ENCODE data around the gene LRG1. TPM values are rescaled to one million over a fixed set of nuclear protein-coding genes. Genes with fewer than 3 reads are reported as not detected.

The LRG1 gene
- polyA plus RNA-seq, 1 donor from 2014 or later = not detected

- no peak overlapping the region for H2AFZ ChIP-seq (ENCODE audit: low read depth, low read length)
- no peaks in the 10 kb centered on the region for H3K79me2 ChIP-seq (replicated peaks; ENCODE audit: insufficient read depth, low read length)
- no peak overlapping the region for H3K4me3 ChIP-seq (ENCODE audit: low read length)
- H3K27ac ChIP-seq (ENCODE audit: low read length) = no peak overlapping the region
- H3K27me3 ChIP-seq (ENCODE audit: insufficient read depth, low read depth, low read length) = no peaks in the 10 kb centered on the region
- H3K9ac ChIP-seq (ENCODE audit: low read length) = no peak overlapping the region
- no peaks in the 10 kb centered on the region for H3K9me2 ChIP-seq (ENCODE audit: insufficient read depth, low read length)
- no peak overlapping the region for H3K4me2 ChIP-seq (ENCODE audit: low read length)
- H4K20me1 ChIP-seq (ENCODE audit: insufficient read depth) = no peaks in the 10 kb centered on the region
- peaks cover 26% of the 10 kb centered on the region for H3K36me3 ChIP-seq (ENCODE audit: insufficient read depth, low read length)
- H3K9me3 ChIP-seq (ENCODE audit: low read length) = no peaks in the 10 kb centered on the region
- no peaks in the 10 kb centered on the region for H3F3A ChIP-seq (ENCODE audit: insufficient read depth, low read length, poor library complexity, severe bottlenecking)
- no peak for TF ChIP-seq EZH2 (IDR thresholded peaks at IDR 0.05; ENCODE audit: borderline replicate concordance, insufficient read depth, low read length, poor library complexity, severe bottlenecking)
- no peak for TF ChIP-seq TAF1 (IDR thresholded peaks at IDR 0.05; ENCODE audit: low read depth)
- no peak for TF ChIP-seq SMC3 (conservative IDR thresholded peaks at IDR 0.05; ENCODE audit: poor library complexity)
- no peak for TF ChIP-seq REST (IDR thresholded peaks at IDR 0.05; ENCODE audit: borderline replicate concordance)
- no peak for TF ChIP-seq EP300 (conservative IDR thresholded peaks at IDR 0.05; ENCODE audit: poor library complexity, severe bottlenecking)
- no peak for TF ChIP-seq CTCF (IDR thresholded peaks at IDR 0.05; ENCODE audit: poor library complexity, severe bottlenecking)
- TF ChIP-seq RAD21 (conservative IDR thresholded peaks at IDR 0.05) = no peak
These were observed 13.9 kb upstream of the LRG1 start for GRCh38 chr19:4553775-4554174.

GRCh38 chr19:4553092-4553695, 13.4 kb upstream of the LRG1 start:
- TF ChIP-seq RAD21 (conservative IDR thresholded peaks at IDR 0.05) (no peak), MXI1 (conservative IDR thresholded peaks at IDR 0.05; ENCODE audit: poor library complexity, severe bottlenecking) (no peak), SMC3 (conservative IDR thresholded peaks at IDR 0.05; ENCODE audit: poor library complexity) (no peak), POLR2AphosphoS5 (IDR thresholded peaks at IDR 0.05) (no peak)

DNA sequence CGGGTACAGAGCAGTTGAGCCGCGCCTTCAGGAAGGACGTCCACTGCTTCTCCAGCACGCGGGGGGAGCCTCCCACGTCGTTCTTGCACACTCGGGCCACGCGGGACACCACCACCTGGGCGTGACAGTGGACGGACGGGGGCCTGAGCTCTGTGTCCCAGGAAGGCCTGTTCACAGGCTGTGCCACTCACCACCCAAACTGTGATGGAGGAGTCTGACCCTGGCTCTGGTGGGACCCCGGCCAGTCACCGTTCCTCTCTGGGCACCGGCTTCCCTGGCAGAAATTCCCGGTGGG, 12.6 kb upstream of the LRG1 start:
- no peaks in the 10 kb centered on the region for H4K20me1 ChIP-seq (ENCODE audit: insufficient read depth)
- H2AFZ ChIP-seq (ENCODE audit: low read depth, low read length) = no peak overlapping the region
- no peaks in the 10 kb centered on the region for H3F3A ChIP-seq (ENCODE audit: insufficient read depth, low read length, poor library complexity, severe bottlenecking)
- no peak overlapping the region for H3K9ac ChIP-seq (ENCODE audit: low read length)
- TF ChIP-seq SMC3 (conservative IDR thresholded peaks at IDR 0.05; ENCODE audit: poor library complexity) (no peak), REST (IDR thresholded peaks at IDR 0.05; ENCODE audit: borderline replicate concordance) (no peak), MXI1 (conservative IDR thresholded peaks at IDR 0.05; ENCODE audit: poor library complexity, severe bottlenecking) (no peak), TAF1 (IDR thresholded peaks at IDR 0.05; ENCODE audit: low read depth) (no peak), EZH2 (IDR thresholded peaks at IDR 0.05; ENCODE audit: borderline replicate concordance, insufficient read depth, low read length, poor library complexity, severe bottlenecking) (no peak), RAD21 (conservative IDR thresholded peaks at IDR 0.05) (no peak), EP300 (conservative IDR thresholded peaks at IDR 0.05; ENCODE audit: poor library complexity, severe bottlenecking) (no peak), POLR2AphosphoS5 (IDR thresholded peaks at IDR 0.05) (no peak), CTCF (IDR thresholded peaks at IDR 0.05; ENCODE audit: poor library complexity, severe bottlenecking) (no peak)
- peaks cover 26% of the 10 kb centered on the region for H3K36me3 ChIP-seq (ENCODE audit: insufficient read depth, low read length)
- no peaks in the 10 kb centered on the region for H3K9me2 ChIP-seq (ENCODE audit: insufficient read depth, low read length)
- H3K27ac ChIP-seq (ENCODE audit: low read length) = no peak overlapping the region
- H3K27me3 ChIP-seq (ENCODE audit: insufficient read depth, low read depth, low read length) = no peaks in the 10 kb centered on the region
- no peak overlapping the region for H3K4me2 ChIP-seq (ENCODE audit: low read length)
- no peaks in the 10 kb centered on the region for H3K9me3 ChIP-seq (ENCODE audit: low read length)
- H3K79me2 ChIP-seq (replicated peaks; ENCODE audit: insufficient read depth, low read length) = no peaks in the 10 kb centered on the region
- H3K4me3 ChIP-seq (ENCODE audit: low read length) = no peak overlapping the region

More at GRCh38 chr19:4553092-4553695, 13.4 kb upstream of the LRG1 start:
- Histone ChIP-seq H3K27ac (ENCODE audit: low read length) (no peak overlapping the region), H3F3A (ENCODE audit: insufficient read depth, low read length, poor library complexity, severe bottlenecking) (no peaks in the 10 kb centered on the region), H4K20me1 (ENCODE audit: insufficient read depth) (no peaks in the 10 kb centered on the region), H3K36me3 (ENCODE audit: insufficient read depth, low read length) (peaks cover 26% of the 10 kb centered on the region), H3K27me3 (ENCODE audit: insufficient read depth, low read depth, low read length) (no peaks in the 10 kb centered on the region), H3K9me3 (ENCODE audit: low read length) (no peaks in the 10 kb centered on the region), H3K9ac (ENCODE audit: low read length) (no peak overlapping the region), H3K4me3 (ENCODE audit: low read length) (no peak overlapping the region), H3K9me2 (ENCODE audit: insufficient read depth, low read length) (no peaks in the 10 kb centered on the region), H3K79me2 (replicated peaks; ENCODE audit: insufficient read depth, low read length) (no peaks in the 10 kb centered on the region), H2AFZ (ENCODE audit: low read depth, low read length) (no peak overlapping the region), H3K4me2 (ENCODE audit: low read length) (no peak overlapping the region)

Data from neural cell (in vitro differentiated cells).